ENCODE results near the gene ZBTB9.

DNA sequence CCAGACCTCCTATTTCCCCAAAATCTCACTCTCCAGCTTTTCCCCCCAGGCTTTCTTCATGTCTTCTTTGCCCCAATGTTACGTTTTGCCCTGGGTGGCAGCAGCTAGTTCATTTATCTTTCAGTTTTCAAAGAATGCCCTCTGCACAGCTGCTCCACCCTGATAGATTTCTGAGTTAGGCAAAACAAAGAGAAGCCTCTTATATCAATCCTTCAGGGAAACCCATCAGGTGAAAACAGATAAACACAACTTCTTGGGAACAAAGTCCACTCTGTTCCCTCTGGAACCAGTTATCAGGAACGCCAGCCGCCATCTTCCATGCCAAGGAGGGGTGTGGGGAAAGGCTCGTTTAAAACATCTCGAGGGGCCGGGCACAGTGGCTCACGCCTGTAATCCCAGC lies 34.0 kb downstream of the ZBTB9 start:
- TF ChIP-seq, protein P1, sequence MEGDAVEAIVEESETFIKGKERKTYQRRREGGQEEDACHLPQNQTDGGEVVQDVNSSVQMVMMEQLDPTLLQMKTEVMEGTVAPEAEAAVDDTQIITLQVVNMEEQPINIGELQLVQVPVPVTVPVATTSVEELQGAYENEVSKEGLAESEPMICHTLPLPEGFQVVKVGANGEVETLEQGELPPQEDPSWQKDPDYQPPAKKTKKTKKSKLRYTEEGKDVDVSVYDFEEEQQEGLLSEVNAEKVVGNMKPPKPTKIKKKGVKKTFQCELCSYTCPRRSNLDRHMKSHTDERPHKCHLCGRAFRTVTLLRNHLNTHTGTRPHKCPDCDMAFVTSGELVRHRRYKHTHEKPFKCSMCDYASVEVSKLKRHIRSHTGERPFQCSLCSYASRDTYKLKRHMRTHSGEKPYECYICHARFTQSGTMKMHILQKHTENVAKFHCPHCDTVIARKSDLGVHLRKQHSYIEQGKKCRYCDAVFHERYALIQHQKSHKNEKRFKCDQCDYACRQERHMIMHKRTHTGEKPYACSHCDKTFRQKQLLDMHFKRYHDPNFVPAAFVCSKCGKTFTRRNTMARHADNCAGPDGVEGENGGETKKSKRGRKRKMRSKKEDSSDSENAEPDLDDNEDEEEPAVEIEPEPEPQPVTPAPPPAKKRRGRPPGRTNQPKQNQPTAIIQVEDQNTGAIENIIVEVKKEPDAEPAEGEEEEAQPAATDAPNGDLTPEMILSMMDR (IDR thresholded peaks at IDR 0.05) = no peak
- TF ChIP-seq POLR2A (IDR thresholded peaks at IDR 0.05) (no peak), EP300 (IDR thresholded peaks at IDR 0.05) (no peak)
